OCI-LY7 (cell line): ENCODE data around the gene ZNF814. TPM values are rescaled to one million over a fixed set of nuclear protein-coding genes. Genes with fewer than 3 reads are reported as not detected.
"Not testable (repeated sequence)": the region's sequence is repeated elsewhere in the genome, so short reads cannot be mapped to it uniquely, and the experiment has no call there.

Experiments
- BruUV-seq: library from RNA; stranded (reverse); fragments of 400-500 nt; replicated peaks from 2 replicates; lab custom pipeline; 2021; lab: Mats Ljungman, UMichigan
- CTCF ChIA-PET: fragments of 300-600 bp; sonication (Branson Sonifier 250); formaldehyde crosslinking; loops from one replicate; lab custom pipeline; 2022; ENCODE audit warnings: antibody characterized with exemption; ENCODE audit not compliant: unreplicated experiment; lab: Charles Lee
- POLR2A ChIA-PET: fragments of 300-600 bp; sonication (Branson Sonifier 250); formaldehyde crosslinking; loops from one replicate; lab custom pipeline; 2022; ENCODE audit warnings: antibody characterized with exemption; lab: Charles Lee
- DNase-seq: peaks from one replicate; pipeline ENCODE4 v3.0.0-alpha.2; 2015; ENCODE audit warnings: low spot score
- H2AFZ ChIP-seq: fragments of 200-600 bp; sonication (generic), shearing (Covaris generic); 2 replicates; pipeline ENCODE4 v1.6.1; 2014; ENCODE audit warnings: mild to moderate bottlenecking, antibody characterized with exemption, low read length, moderate library complexity
- H3K27ac ChIP-seq: fragments of 200-600 bp; sonication (generic); 2 replicates; pipeline ENCODE4 v1.5.1; 2014; ENCODE audit warnings: mixed run types, low read depth, mild to moderate bottlenecking, moderate library complexity, low read length, inconsistent platforms; ENCODE audit not compliant: poor library complexity, severe bottlenecking
- H3K36me3 ChIP-seq: fragments of 200-600 bp; sonication (generic); 2 replicates; pipeline ENCODE4 v1.6.1; 2014; ENCODE audit warnings: mild to moderate bottlenecking, antibody characterized with exemption, low read length, moderate library complexity, mixed read lengths; ENCODE audit not compliant: insufficient read depth
- H3K4me1 ChIP-seq: fragments of 200-600 bp; sonication (generic); 2 replicates; pipeline ENCODE4 v1.5.1; 2014; ENCODE audit warnings: mild to moderate bottlenecking, low read length; ENCODE audit not compliant: insufficient read depth, poor library complexity, severe bottlenecking
- H3K4me2 ChIP-seq: fragments of 200-600 bp; sonication (generic); 2 replicates; pipeline ENCODE4 v1.6.1; 2014; ENCODE audit warnings: mild to moderate bottlenecking, low read length
- H3K4me3 ChIP-seq: fragments of 200-600 bp; sonication (generic); 2 replicates; pipeline ENCODE4 v1.5.1; 2014; ENCODE audit warnings: mild to moderate bottlenecking, low read depth, low read length; ENCODE audit not compliant: poor library complexity, severe bottlenecking
- H3K79me2 ChIP-seq: fragments of 200-600 bp; sonication (generic); 2 replicates; pipeline ENCODE4 v1.6.1; 2016; ENCODE audit warnings: low read depth, mild to moderate bottlenecking, low read length, moderate library complexity, mixed read lengths; ENCODE audit not compliant: insufficient read depth
- H3K9me2 ChIP-seq: fragments of 200-600 bp; sonication (generic); 2 replicates; pipeline ENCODE4 v1.6.1; 2016; ENCODE audit warnings: mild to moderate bottlenecking, low read length, mixed read lengths; ENCODE audit not compliant: insufficient read depth
- H3K9me3 ChIP-seq: fragments of 200-600 bp; sonication (generic); 2 replicates; pipeline ENCODE4 v1.6.1; 2014; ENCODE audit warnings: mild to moderate bottlenecking, mixed run types, low read length, mixed read lengths
- H4K20me1 ChIP-seq: fragments of 200-600 bp; sonication (generic); 2 replicates; pipeline ENCODE4 v1.6.1; 2014; ENCODE audit warnings: mild to moderate bottlenecking, antibody characterized with exemption, low read length, moderate library complexity, mixed read lengths; ENCODE audit not compliant: insufficient read depth
- EZH2phosphoT487 ChIP-seq: fragments of 200-600 bp; sonication (generic); IDR thresholded peaks from 2 replicates; pipeline ENCODE4 v1.6.1; 2018; ENCODE audit warnings: low read depth, borderline replicate concordance, mild to moderate bottlenecking, mixed run types, antibody characterized with exemption, low read length, moderate library complexity, mixed read lengths
- intact Hi-C: fragments of 100-400 bp; cut with micrococcal nuclease; formaldehyde crosslinking; loops from one replicate; pipeline ENCODE4 v1.10.0; 2022; ENCODE audit not compliant: unreplicated experiment
- total RNA-seq, 2 experiments: library from RNA; depleted of rRNA in 1 of 2; stranded (reverse); fragments of >200 nt in 1 of 2; shearing (Covaris generic) in 1 of 2; gene quantifications; 2 replicates each; pipeline ENCODE4 v1.2.3, GENCODE V29; 2014 to 2022
- TF ChIP-seq, protein P1 (sequence below): fragments of 200-600 bp; sonication (generic); conservative IDR thresholded peaks from 2 replicates; pipeline ENCODE4 v1.5.1; 2014; ENCODE audit warnings: mild to moderate bottlenecking, antibody characterized with exemption, low read length, moderate library complexity, mixed read lengths

The ZNF814 gene
- total RNA-seq, 2 experiments from 2014 or later = 30.4 to 50.1 TPM

GRCh38 chr19:57867868-57868492 lies 20.9 kb downstream of the ZNF814 start:
- H3K4me2 ChIP-seq = no peak overlapping the region
- H3K79me2 ChIP-seq = peaks cover 21% of the 10 kb centered on the region
- ChIA-PET POLR2A (no interaction called here), CTCF (no interaction called here)
- BruUV-seq = no TSS peak
- peaks cover 88% of the 10 kb centered on the region for H3K36me3 ChIP-seq
- H3K9me3 ChIP-seq = no peaks in the 10 kb centered on the region
- TF ChIP-seq EZH2phosphoT487 = no peak
- TF ChIP-seq, protein P1, sequence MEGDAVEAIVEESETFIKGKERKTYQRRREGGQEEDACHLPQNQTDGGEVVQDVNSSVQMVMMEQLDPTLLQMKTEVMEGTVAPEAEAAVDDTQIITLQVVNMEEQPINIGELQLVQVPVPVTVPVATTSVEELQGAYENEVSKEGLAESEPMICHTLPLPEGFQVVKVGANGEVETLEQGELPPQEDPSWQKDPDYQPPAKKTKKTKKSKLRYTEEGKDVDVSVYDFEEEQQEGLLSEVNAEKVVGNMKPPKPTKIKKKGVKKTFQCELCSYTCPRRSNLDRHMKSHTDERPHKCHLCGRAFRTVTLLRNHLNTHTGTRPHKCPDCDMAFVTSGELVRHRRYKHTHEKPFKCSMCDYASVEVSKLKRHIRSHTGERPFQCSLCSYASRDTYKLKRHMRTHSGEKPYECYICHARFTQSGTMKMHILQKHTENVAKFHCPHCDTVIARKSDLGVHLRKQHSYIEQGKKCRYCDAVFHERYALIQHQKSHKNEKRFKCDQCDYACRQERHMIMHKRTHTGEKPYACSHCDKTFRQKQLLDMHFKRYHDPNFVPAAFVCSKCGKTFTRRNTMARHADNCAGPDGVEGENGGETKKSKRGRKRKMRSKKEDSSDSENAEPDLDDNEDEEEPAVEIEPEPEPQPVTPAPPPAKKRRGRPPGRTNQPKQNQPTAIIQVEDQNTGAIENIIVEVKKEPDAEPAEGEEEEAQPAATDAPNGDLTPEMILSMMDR = no peak
- H3K27ac ChIP-seq = no peak overlapping the region
- H4K20me1 ChIP-seq = no peaks in the 10 kb centered on the region; the same call in 1 of the 2 replicates
- H3K4me1 ChIP-seq = no peaks in the 10 kb centered on the region
- H2AFZ ChIP-seq = no peak overlapping the region
- DNase-seq = no peak
- intact Hi-C loops = no loop called here
- no peaks in the 10 kb centered on the region for H3K9me2 ChIP-seq
- H3K4me3 ChIP-seq = no peak overlapping the region

DNA sequence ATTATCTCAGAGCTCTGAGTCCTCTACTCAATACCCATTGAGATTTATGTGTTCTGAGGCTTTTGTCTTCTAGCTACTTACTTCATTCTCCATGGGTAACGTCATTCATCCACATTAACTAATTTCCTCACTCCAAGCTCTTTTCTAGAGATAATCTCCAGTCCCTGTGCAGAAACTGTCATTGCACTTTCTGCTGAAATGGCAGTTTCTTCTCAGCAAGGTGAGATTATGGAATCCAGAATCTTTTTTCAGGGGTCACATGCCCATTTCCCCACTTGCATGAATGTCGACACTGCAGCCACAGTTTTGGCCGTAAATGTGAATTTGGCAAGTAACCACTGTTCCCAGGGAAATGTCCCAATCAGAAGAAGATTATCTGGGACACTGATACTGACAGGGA lies 26.5 kb downstream of the ZNF814 start:
- CTCF ChIA-PET = not testable (repeated sequence)
- peaks cover 15% of the 10 kb centered on the region for H3K79me2 ChIP-seq

DNA sequence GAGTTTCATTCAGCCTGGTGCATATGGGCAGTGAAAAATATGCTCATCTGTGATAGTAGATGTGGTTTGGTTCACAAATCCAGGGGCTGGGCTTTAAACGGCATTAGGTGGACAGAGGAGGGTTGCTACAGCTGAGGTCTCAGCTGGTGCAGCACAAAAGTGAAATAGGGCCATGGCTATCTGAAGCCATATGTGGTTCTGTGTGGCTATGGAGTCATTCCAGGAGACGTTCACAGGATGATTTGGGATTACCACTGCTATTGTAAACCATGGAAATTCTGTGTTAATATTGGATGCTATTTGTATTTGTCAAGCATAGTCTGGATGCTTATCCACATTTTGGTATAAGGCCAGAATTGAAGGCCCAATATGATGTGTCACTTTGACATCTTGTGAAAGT lies 34.7 kb downstream of the ZNF814 start:
- H2AFZ ChIP-seq, DNase-seq, H3K9me3 ChIP-seq, intact Hi-C loops, H3K9me2 ChIP-seq, CTCF ChIA-PET, H4K20me1 ChIP-seq, H3K27ac ChIP-seq, H3K4me2 ChIP-seq, H3K4me3 ChIP-seq, BruUV-seq: not testable (repeated sequence)
- peaks cover 11% of the 10 kb centered on the region for H3K4me1 ChIP-seq
- peaks cover 62% of the 10 kb centered on the region for H3K36me3 ChIP-seq
- H3K79me2 ChIP-seq = peaks cover 30% of the 10 kb centered on the region; the same call in 1 of the 2 replicates
- POLR2A ChIA-PET = interaction anchor here (0.7 kb wide), 1 partner anchor 38 kb away, joined by 3 read pairs; no protein-coding TSS in a partner anchor

More for the DNA sequence above, 26.5 kb downstream of the ZNF814 start:
- POLR2A ChIA-PET, H4K20me1 ChIP-seq, H3K27ac ChIP-seq, DNase-seq, H2AFZ ChIP-seq, H3K9me2 ChIP-seq, H3K4me2 ChIP-seq, H3K9me3 ChIP-seq, H3K4me1 ChIP-seq, BruUV-seq, intact Hi-C loops, H3K4me3 ChIP-seq: not testable (repeated sequence)
- peaks cover 87% of the 10 kb centered on the region for H3K36me3 ChIP-seq

GRCh38 chr19:57851812-57852603 lies 36.8 kb downstream of the ZNF814 start:
- H3K9me2 ChIP-seq, CTCF ChIA-PET, H3K4me2 ChIP-seq, H3K27ac ChIP-seq, H3K4me3 ChIP-seq, H2AFZ ChIP-seq, H3K9me3 ChIP-seq, intact Hi-C loops, H4K20me1 ChIP-seq, BruUV-seq, DNase-seq: not testable (repeated sequence)
- Histone ChIP-seq H3K79me2 (peaks cover 30% of the 10 kb centered on the region; the same call in 1 of the 2 replicates), H3K4me1 (peaks cover 11% of the 10 kb centered on the region), H3K36me3 (peaks cover 52% of the 10 kb centered on the region)
- POLR2A ChIA-PET = interaction anchor here (0.6 kb wide), 1 partner anchor 25 kb away, joined by 3 read pairs; no protein-coding TSS in a partner anchor
